Ecto neural progenitor cell (in vitro differentiated cells): Measurements from ENCODE around the gene IL32.
A peak's percentile ranks its signal among the peaks of the same experiment; 100 is the strongest.
"Not testable (repeated sequence)": the region's sequence is repeated elsewhere in the genome, so short reads cannot be mapped to it uniquely, and the experiment has no call there.

Experiments used
- DNase-seq: peaks from one replicate; pipeline ENCODE4 v3.0.0-alpha.2; 2018; ENCODE audit warnings: low spot score

IL32 gene

DNA sequence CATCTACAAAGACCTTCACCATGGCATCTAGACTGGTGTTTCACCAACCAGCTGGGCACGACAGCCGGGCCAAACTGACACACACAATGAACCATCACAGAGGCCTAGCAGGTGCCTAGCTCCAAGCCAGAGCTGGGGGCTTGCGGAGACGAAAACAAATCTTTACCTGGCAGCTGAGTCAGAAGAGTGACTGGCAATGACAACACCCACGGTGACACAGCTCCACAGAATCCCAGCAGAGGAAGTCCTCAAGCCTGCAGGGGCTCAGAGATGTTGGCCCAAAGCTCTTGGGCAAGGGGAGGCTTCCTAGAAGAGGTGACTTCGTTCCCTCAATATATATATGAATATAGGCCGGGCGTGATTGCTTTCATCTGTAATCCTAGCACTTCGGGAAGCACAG is 13.9 kb upstream of the IL32 start:
- DNase-seq: no peak

DNA sequence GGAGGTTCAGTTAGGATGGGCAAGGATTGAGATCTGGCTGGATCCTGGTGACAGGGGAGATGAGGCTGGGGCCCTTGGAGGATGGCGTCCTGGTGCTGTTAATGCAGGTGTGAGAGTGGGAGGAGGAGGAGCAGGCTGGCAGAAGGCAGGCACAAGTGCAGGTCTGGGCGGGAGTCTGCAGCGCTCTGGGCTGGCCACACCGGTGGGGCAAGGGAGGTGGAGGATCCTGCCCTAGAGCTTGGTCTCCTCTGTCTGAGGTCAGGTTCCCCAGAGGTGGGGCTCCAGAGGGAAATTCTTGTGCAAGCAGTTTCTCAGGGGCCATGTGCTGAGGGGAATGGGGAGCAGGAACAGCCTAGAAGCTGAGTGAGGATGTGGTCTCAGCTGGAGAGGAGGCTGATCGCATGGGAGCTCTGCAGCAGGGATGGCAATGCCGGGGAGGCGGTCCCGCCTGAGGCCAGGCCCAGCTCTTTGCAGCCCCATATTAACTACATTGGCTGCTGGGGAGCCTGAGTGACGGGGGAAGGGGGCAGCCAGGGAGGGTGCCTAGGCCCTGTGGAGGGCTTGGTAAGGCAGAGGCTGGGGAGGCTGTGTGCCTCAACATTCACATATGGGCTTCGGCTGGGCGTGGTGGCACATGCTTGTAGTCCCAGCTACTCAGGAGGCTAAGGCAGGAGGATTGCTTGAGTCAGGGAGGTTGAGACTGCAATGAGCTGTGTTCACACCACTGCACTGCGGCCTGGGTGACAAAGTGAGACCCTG is 12.7 kb upstream of the IL32 start:
- not testable (repeated sequence) for DNase-seq

DNA sequence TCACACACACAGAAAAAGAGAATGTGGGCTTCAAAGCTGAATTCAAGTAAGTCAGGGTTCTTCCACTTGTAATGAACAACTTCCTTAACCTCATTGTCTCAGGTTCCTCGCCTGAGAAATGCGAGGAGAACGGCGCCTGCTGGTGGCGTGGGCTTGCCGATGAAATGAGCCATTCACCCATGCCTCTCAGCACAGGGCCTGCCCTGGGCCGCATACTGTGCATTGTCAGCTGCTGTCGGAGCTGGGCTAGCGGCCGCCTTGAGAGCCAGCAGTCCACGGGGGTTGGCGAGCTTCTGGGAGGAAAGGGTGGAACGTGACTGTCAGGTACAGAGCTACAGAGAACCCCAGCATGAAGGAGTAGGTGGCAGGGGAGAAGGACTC is 12.1 kb upstream of the IL32 start:
- not testable (repeated sequence) for DNase-seq

DNA sequence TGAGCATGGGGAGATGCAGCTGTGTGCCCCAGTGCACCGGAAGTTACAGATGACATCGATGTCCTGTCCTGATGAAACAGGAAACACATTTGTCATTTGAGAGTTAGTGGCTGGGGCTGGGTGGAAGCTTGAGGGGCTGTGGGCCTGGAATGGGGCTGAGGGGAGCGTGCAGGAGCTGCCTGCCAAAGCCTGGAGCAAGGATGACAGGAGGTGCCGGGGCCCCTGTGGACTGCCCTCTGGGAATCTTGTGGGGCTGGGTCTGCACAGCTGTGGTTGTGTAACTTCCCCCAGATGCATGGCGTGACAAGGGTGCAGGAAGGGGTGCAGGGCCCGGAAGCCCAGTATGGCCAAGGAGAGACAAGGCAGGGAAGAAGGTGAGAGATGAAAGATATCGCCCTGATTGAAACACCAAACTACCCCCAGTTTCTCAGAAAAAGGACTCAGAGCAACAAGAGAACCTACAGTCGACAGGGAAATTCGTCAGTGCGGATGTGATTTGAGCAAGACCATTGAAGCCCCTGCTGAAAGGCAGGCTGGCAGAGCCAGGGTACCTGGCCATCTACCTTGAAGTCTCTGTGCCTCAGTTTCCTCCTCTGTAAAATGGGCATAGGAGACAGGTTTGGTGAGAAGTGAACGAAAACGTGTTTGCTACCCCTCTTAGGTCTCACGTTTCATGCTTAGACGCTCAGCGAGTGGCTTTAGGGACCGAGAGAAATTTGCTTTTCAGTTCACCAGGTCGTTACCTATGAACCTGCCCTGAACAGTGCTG is 10.3 kb upstream of the IL32 start:
- DNase-seq: no peak

DNA sequence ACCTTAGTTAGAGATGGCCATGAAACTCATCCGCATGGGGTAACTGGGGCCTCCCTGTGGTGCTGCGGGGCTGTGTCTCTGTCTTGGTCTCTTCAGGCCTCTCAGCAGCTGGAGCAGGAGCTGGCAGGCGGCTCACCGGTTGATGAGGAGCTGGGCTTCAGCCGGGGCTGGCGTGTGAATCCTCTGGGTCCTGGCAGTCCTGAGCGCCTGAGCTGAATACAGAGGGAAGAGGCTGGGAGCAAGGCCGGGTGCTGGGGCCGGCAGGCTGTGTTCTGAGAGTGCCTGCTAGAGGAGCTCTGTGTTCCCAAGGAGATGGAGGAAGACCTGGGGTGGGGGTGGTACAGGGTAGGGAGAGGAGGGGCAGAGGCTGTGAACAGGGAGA is 9.7 kb upstream of the IL32 start:
- DNase-seq: not testable (repeated sequence)

DNA sequence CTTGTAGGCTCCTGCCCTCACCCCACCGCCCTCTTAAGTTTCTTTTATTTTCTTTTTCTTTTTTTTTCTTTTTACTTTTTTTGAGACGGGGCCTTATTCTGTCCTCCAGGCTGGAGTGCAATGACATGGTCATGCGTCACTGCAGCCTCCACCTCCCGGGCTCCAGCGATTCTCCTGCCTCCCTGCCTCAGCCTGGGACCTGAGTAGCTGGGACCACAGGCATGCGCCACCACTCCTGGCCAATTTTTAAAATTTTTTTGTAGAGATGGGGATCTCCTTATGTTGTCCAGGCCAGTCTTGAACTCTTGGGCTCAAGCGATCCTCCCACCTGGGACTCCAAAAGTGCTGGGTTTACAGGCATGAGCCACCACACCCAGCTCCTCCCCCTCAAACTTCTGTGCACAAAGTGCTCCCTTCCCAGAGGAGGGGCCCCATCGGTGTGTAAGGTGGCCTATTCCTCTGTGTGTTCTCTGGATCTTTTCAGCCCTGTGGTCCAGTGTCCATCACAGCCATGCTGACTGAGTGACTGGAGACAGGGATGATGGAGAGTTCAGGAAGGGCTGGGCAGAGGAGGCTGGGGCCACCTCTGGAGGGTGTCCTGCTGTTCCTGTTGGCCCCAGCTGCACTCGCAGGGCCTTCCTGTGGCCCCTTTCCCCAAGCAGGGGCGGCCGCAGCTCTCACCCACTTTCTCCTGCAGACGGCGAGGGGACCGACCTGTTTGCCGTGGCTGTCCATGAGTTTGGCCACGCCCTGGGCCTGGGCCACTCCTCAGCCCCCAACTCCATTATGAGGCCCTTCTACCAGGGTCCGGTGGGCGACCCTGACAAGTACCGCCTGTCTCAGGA is 8.9 kb upstream of the IL32 start:
- no peak for DNase-seq

DNA sequence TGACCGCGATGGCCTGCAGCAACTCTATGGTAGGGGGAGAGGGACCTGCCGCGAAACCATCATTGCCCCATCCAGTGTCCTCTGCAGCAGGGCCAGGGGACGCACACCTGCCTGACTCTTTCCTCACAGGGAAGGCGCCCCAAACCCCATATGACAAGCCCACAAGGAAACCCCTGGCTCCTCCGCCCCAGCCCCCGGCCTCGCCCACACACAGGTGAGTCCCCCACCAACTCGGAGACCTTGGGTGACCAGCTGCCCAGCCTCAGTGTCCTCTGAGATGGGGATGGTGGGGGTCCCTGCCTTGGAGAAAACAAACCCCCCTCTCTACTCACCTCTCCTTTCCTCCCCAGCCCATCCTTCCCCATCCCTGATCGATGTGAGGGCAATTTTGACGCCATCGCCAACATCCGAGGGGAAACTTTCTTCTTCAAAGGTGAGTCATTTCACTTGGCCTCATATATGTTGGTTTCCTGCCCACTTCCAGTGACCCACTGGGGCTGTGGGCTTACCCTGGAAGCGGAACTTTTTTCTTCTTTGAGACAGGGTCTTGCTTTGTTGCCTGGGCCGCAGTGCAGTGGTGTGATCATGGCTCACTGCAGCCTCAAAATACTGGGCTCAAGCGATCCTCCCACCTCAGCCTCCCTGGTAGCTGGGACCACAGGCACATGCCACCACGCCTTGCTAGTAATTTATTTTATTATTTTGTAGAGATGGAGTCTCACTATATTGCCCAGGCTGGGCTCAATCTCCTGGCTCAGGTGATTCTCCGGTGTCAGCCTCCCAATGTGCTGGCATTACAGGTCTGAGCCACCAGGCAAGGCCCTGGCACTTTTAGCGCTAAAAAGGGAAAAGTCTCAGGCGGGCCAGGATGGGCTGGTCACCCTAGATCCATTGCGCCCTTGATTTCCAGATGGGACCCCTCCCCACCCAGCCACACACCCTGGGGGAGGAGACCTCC is 8.0 kb upstream of the IL32 start:
- no peak for DNase-seq

DNA sequence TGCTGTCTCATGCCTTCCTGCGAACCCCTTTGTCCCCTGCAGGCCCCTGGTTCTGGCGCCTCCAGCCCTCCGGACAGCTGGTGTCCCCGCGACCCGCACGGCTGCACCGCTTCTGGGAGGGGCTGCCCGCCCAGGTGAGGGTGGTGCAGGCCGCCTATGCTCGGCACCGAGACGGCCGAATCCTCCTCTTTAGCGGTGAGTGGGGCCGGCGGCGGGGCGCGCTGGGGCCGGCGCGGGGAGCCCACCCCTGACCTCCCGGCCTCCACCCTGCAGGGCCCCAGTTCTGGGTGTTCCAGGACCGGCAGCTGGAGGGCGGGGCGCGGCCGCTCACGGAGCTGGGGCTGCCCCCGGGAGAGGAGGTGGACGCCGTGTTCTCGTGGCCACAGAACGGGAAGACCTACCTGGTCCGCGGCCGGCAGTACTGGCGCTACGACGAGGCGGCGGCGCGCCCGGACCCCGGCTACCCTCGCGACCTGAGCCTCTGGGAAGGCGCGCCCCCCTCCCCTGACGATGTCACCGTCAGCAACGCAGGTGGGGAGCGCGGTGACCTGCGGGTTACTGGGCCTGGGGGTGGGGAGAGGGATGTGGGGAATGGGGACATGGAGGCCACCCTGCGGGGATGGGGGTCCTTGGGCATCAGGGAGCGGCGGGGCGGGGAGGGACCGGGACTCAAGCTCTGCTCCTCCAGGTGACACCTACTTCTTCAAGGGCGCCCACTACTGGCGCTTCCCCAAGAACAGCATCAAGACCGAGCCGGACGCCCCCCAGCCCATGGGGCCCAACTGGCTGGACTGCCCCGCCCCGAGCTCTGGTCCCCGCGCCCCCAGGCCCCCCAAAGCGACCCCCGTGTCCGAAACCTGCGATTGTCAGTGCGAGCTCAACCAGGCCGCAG is 7.1 kb upstream of the IL32 start:
- DNase-seq: no peak

DNA sequence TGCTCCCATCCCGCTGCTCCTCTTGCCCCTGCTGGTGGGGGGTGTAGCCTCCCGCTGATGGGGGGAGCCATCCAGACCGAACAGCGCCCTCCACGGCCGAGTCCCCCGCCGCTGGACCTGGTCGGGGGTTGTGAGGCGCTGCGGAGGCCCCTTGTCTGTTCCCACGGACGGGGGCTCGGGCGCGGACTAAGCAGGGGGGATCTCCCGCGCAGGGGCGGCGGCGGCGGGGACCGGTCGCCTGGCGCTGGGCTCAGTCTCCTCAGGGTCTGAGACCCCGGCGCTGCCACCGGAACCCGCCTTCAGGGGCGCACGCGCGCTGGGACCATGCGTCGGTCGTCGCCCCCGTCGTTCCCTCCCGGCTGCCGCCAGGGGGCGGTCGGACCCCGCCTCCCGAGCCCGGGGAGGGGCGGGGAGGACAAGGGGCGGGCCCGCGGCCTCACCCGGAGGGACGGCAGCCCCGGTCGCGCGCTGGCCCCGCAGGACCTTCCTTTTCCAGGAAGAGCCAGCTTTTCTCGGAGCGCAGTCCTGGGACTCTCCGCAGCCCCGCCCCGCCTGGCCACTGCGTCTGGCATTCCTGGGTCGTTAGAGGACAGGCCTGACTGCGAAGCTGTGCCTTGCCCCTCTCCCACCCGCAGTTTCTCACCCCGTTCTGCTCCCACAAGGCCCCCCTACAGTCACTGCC is 6.3 kb upstream of the IL32 start:
- DNase-seq: peak; percentile 96

DNA sequence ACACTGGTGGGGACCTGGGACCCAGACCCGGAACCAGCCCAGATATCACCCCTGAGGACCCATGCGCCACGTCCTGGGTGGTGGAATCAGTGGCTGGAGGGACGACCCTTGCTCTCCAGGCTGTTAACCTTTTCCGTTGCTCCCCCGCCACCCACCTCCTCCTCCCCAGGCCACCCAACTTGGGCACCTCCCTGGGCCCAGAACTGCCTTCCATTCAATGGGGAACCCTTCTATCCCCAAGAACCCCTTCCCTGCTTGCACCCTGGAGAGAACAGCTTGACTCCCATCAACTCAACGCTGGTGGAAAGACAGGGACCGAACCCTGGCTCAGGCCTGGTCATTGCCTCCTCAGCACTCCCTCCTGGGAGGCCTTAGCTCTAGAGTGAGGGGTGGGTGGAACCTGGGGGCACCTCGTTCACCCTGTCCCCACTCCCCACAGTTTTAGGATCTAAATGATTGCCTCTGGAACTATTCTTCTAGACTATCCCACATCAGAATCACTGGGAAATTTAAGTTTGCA is 5.7 kb upstream of the IL32 start:
- no peak for DNase-seq

DNA sequence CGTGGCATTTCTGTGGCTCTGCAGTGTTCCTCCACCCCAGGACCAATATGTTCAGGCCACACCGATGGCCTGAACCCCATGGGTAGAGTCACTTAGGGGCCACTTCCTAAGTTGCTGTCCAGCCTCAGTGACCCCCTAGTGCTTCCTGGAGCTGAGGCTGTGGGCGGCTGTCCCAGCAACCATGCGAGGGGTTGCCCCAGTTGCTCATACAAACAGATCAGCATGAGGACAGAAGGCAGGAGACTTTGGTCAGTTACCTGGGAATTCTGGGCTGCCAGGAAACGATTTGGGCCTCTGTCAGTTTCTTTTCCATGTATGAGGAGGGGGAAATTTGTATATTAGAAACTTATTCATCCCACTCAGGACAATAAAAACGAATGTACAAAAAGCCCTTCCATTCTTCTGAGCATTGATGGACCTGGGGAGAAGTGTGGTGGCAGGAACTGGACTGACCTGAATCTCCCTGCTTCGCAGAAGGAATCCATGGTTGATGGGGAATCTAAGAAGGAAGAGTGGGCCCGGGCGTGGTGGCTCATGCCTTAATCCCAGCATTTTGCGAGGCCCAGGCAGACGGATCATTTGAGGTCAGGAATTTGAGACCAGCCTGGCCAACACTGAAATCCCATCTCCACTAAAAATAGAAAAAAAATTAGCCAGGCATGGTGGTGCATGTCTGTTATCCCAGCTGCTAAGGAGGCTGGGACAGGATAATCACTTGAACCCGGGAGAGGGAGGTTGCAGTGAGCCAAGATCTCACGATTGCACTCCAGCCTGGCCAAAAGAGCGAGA is 4.9 kb upstream of the IL32 start:
- no peak for DNase-seq

DNA sequence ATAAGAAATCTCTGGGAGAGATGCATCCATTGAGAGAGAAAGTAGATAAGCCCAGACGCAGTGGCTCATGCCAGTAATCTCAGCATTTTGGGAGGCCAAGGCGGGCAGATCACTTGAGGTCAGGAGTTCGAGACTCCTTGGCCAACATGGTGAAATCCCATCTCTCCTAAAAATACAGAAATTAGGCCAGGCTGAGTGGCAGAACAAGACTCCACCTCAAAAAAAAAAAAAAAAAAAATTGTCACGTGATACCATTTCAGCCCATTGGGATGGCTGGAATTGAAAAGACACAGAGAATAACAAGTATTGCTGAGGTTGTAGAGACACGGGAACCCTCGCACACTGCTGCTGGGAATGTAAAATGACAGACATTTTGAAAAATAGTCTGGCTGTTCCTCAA is 2.9 kb upstream of the IL32 start:
- no peak for DNase-seq

DNA sequence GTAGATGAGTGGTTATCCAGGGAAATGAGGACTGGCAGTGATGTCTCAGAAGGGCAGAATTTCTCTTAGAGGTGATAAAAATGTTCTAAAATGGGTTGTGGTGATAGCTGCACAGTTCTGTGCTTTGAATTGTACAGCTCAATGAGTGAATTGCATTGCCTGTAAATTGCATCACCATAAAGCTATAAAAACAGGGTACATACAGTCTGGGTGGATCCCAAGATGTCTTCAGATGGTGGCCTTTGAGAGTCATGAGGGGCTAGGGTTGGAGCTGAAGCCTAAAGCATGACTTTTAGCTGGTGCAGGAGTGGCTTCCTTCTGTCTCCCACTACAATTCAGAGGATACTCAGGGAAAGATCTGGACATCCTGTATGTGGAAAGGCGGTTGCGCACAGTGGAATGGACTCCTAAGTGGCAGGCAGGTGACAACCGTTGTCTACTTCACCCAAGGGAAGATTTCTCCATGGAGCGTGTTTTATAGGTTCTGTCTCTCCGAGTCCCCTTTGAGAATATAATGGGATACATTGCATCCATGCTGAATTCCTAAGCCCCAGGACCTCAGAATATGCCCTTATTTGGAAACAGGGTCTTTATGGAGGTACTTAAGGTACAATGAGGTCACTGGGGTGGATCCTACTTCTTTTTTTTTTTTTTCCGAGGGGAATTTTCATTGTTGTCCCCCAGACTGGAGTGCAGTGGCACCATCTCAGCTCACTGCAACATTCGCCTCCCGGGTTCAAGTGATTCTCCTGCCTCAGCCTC is 1.6 kb upstream of the IL32 start:
- no peak for DNase-seq

DNA sequence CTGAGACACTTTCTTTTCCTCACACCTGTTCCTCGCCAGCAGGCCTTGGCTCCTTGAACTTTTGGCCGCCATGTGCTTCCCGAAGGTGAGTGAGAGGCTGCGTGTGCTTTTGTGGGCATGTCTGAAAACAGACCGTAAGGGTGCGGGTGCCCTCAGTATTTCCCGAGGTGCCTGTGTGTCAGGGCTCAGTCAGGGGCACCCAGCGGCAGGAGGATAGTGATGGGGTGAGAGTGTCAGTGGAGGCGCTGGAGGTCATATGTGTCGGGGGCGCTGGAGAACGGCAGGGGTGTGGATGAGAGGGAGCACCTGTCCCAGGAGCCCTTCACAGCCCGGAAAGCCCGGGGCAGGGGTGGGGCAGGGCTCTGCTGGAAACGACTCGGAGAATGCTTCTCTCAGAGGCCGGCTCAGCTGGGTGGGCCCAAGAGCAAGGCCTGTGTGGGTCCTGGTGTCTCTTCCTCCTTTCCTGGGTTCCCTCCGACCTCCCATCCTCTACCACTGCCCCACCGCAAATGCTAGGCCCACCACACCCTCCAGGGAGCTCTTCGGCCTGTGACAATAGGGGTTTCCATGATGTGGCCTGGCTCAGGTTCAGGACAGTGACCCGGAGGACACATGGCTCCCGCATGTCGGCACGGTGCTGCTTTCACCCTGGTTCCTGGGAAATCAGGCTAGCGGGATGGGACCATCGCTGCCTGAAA is 451 bp downstream of the IL32 start:
- DNase-seq: no peak

DNA sequence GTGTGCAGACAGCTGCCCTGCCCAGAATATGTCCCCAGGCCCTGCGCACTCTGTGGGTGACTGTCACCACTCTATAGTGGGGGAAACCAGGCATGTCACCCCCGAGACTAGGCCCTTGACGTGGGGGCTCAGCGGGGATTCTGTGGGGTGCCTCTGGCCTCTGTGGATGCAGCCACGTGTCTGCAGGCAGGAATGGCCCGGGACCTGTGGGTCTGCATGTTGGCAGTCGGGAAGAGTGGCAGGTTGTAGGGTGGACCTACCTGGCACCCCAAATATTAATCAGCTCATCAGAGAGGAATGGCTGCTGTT is 954 bp downstream of the IL32 start:
- DNase-seq: no peak

DNA sequence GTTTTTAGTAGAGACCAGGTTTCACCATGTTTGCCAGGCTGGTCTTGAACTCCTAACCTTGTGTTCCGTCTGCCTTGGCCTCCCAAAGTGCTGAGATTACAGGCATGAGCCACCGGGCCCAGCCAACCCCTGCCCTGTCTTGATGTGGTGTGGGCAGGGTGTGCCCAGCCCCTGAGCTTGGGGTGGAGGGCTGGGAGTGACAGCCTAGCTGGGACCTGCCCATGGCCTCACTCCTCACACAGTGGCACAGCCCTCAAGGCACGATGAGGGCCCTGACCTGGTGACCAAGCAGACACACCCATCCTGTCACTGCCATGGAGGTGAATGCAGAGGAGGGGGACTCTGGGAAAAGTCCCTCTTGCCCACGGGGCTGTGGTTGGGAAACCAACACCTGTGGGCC is 3.0 kb downstream of the IL32 start:
- no peak for DNase-seq

DNA sequence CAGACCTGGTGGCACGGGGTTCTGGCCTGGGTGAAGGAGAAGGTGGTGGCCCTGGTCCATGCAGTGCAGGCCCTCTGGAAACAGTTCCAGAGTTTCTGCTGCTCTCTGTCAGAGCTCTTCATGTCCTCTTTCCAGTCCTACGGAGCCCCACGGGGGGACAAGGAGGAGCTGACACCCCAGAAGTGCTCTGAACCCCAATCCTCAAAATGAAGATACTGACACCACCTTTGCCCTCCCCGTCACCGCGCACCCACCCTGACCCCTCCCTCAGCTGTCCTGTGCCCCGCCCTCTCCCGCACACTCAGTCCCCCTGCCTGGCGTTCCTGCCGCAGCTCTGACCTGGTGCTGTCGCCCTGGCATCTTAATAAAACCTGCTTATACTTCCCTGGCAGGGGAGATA is 3.7 kb downstream of the IL32 start:
- DNase-seq: not testable (repeated sequence)

DNA sequence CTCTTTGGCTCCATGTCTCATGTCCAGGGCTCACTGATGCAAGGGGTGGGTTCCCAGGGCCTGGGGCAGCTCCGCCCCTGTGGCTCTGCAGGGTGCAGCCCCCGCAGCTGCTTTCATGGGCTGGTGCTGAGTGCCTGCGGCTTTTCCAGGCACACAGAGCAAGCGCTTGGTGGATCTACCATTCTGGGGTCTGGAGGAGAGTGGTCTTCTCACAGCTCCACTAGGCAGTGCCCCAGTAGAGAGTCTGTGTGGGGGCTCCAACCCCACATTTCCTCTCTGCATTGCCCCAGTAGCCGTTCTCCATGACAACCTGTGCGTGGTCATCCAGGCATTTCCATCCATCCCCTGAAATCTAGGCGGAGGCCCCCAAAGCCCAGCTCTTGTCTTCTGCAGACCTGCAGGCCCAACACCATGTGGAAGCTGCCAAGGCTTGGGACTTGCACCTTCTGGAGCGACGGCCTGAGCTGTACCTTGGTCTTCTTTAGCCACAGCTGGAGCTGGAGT is 5.2 kb downstream of the IL32 start:
- no peak for DNase-seq
